CD4-positive, alpha-beta T cell treated with Interleukin-15 for 1 hour (primary cell): ENCODE data around the gene MAD1L1.

ENCODE experiments used
- DNase-seq: peaks from one replicate; pipeline ENCODE4 v3.0.0-alpha.2; 2020

MAD1L1 gene

GRCh38 chr7:2019711-2020511, 212.8 kb downstream of the MAD1L1 start:
- peak; percentile 81 for DNase-seq

GRCh38 chr7:2019461-2019710, 213.4 kb downstream of the MAD1L1 start:
- DNase-seq: no peak

GRCh38 chr7:2018569-2019460, 213.9 kb downstream of the MAD1L1 start:
- DNase-seq: peak; percentile 64

DNA sequence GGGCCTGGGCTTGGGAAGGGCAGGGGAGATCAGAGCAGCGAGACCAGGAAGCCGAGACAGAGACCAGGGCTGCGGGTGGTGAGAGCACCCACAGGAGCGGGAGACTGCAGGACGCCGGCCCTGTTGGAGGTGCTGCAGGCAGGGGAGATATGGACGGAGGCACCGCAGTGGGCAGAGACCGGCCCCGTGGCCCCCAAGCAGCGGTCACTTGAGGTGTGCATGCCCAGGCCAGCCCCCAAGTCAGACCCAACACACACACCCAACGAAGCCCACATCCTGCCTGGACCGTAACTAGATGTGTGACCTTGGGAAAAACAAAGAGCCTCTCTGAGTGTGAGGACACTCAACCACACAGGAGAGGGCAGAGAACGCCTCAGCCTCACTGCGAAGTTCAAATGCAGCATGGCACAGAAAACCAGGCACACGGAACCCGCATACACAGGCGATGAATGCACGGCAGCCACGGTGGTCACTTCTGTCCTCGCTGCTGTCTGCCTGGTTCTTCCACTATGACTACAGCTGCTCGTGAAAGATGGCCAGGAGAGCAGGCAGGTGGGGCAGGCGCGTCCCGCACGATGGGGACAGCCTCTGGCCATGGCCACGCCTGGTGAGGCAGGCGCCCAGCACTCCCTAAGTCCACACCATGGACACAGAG, 214.7 kb downstream of the MAD1L1 start:
- DNase-seq: no peak

- no peak for DNase-seq
Observed at GRCh38 chr7:2017481-2017891, 215.3 kb downstream of the MAD1L1 start.

DNA sequence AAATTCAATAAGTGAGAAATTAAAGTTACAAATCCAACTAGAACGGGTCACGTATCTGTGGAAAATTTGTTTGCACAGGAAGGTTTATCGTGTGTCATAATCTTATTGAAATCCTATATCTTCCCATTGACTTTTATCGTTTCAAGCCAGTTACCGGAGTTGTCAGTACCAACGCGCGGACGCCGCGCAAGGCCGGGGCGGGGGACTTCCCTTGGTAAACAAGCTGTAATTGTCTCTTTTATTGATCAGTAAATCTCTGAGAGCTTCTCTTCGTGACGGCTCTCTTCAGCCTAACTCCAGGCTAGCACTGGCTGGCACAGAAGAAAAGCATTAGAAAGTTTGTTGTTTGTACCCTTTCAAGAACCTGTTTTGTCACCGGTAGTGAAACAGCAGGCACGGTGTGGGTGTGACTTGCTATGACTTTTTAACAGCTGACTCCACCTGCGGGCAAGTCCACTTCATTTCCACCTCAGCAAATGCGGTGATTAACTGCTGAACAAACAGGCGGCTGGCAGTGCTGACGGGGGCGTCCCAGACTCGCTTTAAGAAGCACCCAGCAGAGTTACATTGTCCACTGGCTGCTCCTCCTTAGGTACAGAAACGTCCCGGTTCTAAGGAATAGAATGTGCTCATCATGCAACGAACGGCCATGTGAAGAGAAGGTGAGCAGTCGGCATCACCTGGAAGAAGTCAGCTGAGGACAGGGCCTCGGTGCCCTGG, 215.8 kb downstream of the MAD1L1 start:
- DNase-seq: no peak

GRCh38 chr7:2016021-2016631, 216.6 kb downstream of the MAD1L1 start:
- DNase-seq: no peak

- no peak for DNase-seq
Observed at GRCh38 chr7:2015251-2015871, 217.4 kb downstream of the MAD1L1 start.

DNA sequence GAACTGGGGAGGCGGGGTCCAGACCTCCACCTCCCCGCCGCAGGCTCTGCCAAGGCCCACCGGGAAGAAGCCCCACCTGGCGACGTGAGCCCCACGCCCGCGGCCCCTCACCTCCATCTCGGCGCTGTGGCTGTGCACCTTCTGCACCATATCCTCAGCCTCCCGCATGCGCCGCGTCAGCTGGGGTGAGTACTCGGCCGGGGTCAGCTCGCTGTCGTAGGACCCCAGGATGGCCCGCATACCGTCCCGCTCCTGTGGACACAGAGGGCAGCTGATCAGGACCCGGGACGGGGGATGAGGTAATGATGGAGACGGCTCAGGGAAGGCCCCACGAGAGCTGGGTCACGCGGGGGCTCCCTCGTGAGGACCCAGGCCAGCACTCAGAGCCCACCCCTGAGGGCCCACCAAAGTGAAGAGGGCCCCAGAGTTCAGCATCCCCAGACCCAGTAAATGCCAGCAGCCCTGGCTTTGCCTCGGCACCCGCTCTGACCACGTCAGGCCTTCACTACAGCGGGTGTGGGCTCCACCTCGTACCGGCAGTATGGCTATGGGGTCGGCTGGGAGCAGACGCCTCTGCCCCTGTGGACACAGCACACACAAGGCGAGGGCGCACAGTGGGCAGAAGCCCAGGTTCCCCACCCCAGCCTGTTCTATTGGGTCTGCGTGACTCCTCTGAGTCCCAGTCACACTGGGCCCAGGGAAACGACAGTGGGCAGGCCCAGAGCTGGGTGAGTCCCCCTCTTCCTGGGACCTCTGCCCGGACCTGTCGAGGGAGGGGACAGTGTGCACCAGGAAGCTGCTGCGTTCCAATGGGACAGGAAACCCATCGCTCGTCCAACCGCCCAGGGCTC, 218.1 kb downstream of the MAD1L1 start:
- DNase-seq: no peak

GRCh38 chr7:2013381-2014311, 219.1 kb downstream of the MAD1L1 start:
- peak; percentile 15 for DNase-seq

- no peak for DNase-seq
Observed at GRCh38 chr7:2012981-2013380, 219.8 kb downstream of the MAD1L1 start.

DNA sequence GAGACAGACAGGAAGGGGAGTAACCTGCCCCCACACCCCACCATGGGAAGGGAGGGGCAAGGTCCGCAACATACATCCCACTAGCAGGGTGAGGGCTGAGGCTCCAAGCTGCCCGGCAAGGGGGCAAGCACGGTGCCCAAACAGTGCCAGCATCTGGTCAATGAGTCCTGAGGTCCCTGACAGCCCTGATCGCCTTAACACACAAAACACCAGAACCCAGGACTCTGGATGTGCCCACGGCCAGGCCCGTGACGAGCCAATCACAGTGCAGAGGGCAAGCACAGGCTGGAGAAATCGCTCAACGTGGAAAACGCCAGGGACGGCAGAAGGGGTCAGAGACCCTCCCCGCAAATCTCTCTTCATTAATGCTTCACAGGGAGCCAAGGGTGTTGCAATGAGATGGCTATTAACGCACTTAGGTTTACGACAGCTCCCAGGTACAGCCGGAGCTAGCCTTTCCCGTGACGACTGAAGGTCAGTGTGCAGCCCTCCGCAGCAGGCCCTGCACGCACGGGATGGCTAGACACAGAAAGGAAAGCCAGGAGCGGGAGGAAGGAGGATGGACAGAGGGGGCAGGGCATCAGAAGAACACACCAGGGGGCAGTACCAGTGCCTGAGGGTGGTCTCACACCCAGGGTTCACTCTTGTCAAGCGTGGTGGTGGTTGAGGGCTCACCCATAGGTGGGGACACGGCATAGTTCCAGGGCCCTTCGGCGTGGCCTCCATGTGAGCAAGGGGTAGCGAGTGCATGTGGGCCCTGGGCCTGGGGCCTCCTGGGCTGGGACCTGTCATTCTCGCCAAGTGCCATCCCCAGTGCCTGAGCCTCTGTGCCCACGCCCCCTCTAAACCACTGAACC, 220.5 kb downstream of the MAD1L1 start:
- peak; percentile 15 for DNase-seq

GRCh38 chr7:2011266-2012043, 221.3 kb downstream of the MAD1L1 start:
- no peak for DNase-seq

DNA sequence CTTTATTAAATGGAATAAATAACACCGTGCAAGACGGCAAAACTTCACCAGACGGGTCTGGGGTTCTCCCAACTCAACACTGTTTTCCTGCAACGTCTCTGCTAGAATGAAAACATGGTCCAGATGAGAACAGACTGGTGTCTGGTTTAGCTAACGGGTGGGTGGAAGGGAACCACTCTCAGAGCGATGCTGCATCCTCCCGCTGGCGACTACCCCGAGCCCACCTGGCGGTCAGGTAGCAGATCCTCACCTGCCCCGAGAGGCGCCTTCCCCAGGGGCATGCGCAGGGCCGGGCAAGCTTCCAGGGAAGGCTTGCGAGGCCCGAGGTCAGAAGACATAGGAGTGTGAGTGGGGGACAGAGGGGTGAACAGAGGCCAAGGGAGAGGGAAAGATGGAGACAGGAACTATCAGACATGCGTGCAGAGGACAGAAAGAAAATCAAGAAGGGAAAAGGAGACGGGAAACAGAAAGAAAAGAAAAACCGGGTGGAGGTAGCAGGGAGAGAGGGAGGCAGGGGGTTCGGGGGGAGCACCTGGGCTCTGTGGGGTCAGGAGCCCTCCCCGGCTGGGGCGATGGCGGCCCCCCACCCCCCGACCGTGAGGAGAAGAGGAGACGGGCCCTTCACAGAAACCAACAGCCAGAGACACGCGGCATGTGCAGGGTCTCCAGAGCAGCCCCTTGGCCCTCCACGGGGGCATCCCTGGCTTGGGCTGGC, 222.0 kb downstream of the MAD1L1 start:
- no peak for DNase-seq

DNA sequence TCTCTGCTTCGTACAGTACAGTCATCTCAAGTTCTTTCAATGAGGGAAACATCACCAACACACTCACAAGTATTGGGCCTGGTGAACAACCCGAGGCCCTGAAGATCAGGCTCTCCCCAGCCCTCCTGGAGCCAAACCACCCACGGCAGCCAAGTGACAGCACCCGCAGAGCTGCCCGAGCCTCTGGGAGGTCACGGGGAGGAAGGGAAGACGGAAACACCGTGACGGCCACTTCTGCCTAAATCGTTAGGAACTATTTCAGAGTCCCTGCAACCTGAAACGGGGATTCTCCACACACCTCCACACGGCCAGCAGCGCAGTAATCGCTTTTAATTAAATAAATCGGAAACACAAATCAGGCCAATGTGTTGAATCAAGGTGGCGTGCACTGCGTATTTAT, 222.6 kb downstream of the MAD1L1 start:
- no peak for DNase-seq

DNA sequence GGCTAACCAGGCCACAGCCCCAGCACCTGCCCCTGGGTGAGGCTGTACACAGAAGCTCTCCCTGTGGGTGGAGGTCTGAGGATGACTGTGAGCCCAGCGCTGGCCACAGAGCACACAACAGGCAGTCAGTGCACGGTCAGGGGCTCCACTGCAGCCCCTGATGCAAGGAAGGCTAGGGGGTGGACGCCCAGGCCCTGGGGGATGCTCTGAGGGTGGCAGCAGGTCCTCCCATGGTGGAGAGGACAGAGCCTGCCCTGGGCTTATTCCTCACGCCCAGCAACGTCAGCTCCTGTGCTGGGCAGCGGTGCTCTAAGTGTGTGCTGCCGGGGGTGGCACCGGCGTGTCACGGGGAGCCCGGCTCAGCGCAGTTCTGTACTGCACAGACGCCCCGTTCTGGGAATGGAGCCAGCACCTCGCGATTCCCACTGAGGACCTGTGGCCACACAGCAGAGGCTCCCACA, 223.2 kb downstream of the MAD1L1 start:
- DNase-seq: no peak

DNA sequence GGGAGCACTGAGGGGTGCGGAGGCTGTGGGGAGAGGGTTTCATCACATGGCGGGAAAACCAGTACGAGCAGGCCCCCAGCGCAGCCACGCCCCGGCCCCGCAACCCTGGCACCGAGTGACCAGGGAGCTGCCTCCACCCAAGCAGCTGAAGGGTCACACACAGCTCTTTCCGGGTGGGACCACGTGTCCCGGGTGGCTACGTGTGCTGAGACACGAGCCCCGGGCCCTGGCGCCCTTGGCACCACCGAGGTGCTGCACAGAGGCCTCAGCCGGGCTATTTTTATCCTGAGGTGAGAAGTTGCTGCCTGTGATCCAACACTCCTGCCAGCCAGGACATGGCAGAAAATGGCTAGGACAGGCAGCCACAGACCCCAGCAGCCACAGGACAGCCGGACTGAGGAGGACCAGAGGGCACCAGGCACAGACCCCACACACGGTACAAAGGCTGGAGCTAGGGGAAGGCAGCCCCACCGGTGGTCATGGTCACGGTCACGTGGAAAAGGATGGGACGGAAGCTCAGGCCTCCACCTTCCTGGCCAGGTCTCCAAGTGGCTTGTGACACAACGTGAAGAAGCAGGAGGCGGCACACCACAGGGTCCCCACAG, 223.7 kb downstream of the MAD1L1 start:
- no peak for DNase-seq
